Measurements from ENCODE around the gene CCDC157. TPM values are rescaled to one million over a fixed set of nuclear protein-coding genes. Genes with fewer than 3 reads are reported as not detected.

CCDC157 gene
- total RNA-seq, 2 experiments from 2014 or later = 3.3 to 3.4 TPM

DNA sequence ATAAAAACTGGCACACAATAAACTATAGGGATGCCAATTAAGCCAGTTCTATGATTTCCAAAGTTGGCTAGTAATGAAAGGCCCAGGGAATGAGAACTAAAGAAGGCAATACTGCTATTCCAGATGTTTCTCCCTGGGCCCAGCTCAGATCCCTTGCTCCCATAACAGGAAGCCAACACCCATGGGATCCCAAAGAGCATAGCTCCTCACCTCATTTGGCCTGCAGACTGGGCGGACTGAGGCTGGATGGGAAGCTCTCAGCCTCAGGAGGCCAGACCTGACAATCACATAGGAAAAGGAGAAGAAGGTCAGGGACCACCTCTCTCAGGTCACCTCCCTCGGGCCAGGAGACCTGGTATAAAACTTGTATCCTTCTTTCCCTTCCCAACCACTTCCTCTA is 35.3 kb upstream of the CCDC157 start:
- TF ChIP-seq EZH2phosphoT487 (IDR thresholded peaks at IDR 0.05; ENCODE audit: borderline replicate concordance, low read depth, low read length) (no peak), CTCF (conservative IDR thresholded peaks at IDR 0.05; ENCODE audit: low read length) (no peak)
- no peaks in the 10 kb centered on the region for H3K36me3 ChIP-seq (ENCODE audit: insufficient read depth, low read length)
- H3K79me2 ChIP-seq (ENCODE audit: insufficient read depth, low read depth, low read length) = no peaks in the 10 kb centered on the region
- ChIA-PET POLR2A (no interaction called here), CTCF (ENCODE audit: unreplicated experiment) (no interaction called here)
- H3K27ac ChIP-seq (ENCODE audit: low read depth, low read length, poor library complexity, severe bottlenecking) = no peak overlapping the region
- intact Hi-C loops (cut with micrococcal nuclease; ENCODE audit: unreplicated experiment) = no loop called here
- no peaks in the 10 kb centered on the region for H3K9me2 ChIP-seq (ENCODE audit: insufficient read depth, low read length)
- H3K4me3 ChIP-seq (ENCODE audit: low read depth, low read length, poor library complexity, severe bottlenecking) = no peak overlapping the region
- no peak overlapping the region for H3K4me2 ChIP-seq (ENCODE audit: low read length)
- no peak overlapping the region for H2AFZ ChIP-seq (ENCODE audit: low read length)
- H3K9me3 ChIP-seq (ENCODE audit: low read length) = no peaks in the 10 kb centered on the region
- no peaks in the 10 kb centered on the region for H4K20me1 ChIP-seq (ENCODE audit: insufficient read depth, low read length)
- BruUV-seq (replicated peaks) = no TSS peak
- DNase-seq (ENCODE audit: low spot score) = no peak
- peaks cover 22% of the 10 kb centered on the region for H3K4me1 ChIP-seq (ENCODE audit: insufficient read depth, low read length, poor library complexity, severe bottlenecking)

- Histone ChIP-seq H3K79me2 (ENCODE audit: insufficient read depth, low read depth, low read length) (no peaks in the 10 kb centered on the region), H3K4me3 (ENCODE audit: low read depth, low read length, poor library complexity, severe bottlenecking) (no peak overlapping the region), H3K36me3 (ENCODE audit: insufficient read depth, low read length) (no peaks in the 10 kb centered on the region), H4K20me1 (ENCODE audit: insufficient read depth, low read length) (no peaks in the 10 kb centered on the region), H3K9me3 (ENCODE audit: low read length) (no peaks in the 10 kb centered on the region), H3K4me2 (ENCODE audit: low read length) (no peak overlapping the region), H3K9me2 (ENCODE audit: insufficient read depth, low read length) (no peaks in the 10 kb centered on the region), H2AFZ (ENCODE audit: low read length) (no peak overlapping the region), H3K4me1 (ENCODE audit: insufficient read depth, low read length, poor library complexity, severe bottlenecking) (peaks cover 33% of the 10 kb centered on the region), H3K27ac (ENCODE audit: low read depth, low read length, poor library complexity, severe bottlenecking) (no peak overlapping the region)
- CTCF ChIA-PET (ENCODE audit: unreplicated experiment) = interaction anchor here (0.9 kb wide), 1 partner anchor 35 kb away, joined by 3 read pairs; no protein-coding TSS in a partner anchor
- POLR2A ChIA-PET = interaction anchor here (0.6 to 1.4 kb wide), 3 partner anchors 10 to 16 kb away, joined by 3 to 7 read pairs (median 3); no protein-coding TSS in a partner anchor
- BruUV-seq (replicated peaks) = no TSS peak
- intact Hi-C loops (cut with micrococcal nuclease; ENCODE audit: unreplicated experiment) = no loop called here
- TF ChIP-seq CTCF (conservative IDR thresholded peaks at IDR 0.05; ENCODE audit: low read length) (no peak), EZH2phosphoT487 (IDR thresholded peaks at IDR 0.05; ENCODE audit: borderline replicate concordance, low read depth, low read length) (no peak)
- no peak for DNase-seq (ENCODE audit: low spot score)
These were observed 33.6 kb upstream of the CCDC157 start for GRCh38 chr22:30323246-30323645.

DNA sequence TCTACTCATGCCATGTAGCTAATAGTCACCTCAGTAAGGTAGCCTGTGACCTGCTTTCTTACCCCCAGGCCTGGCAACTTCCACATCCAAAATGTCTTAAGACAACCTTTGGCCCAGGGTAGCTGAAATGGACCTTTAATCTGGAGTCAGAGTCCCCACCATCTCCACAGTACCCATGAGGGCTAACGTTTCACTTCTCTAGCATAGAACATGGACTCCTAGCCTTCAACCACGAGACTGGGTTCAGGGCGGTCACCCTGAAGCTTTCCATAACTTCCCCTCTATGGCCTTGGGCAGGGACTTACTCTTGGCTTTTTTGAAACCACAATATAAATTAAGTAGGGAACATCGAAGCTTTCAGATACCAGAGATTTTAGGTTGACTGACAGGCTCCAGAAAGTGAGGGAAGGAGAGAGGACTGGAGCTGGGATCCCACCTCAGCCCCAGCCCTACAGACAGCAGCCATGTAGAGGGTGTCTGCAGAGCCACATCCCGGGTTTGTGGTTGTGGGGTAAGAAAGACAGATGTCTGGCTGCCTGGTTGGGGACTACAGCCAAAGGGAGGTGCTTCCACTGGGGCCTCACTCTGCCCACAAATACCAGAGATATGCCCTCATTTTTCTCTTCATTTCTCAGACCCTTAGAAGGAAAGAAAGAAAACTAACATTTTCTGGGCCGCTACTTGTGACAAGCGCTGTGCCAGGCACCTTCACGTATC is 32.6 kb upstream of the CCDC157 start:
- Histone ChIP-seq H3K9me2 (ENCODE audit: insufficient read depth, low read length) (no peaks in the 10 kb centered on the region), H3K36me3 (ENCODE audit: insufficient read depth, low read length) (peaks cover 9% of the 10 kb centered on the region; the same call in 1 of the 2 replicates), H3K4me2 (ENCODE audit: low read length) (peak overlapping the region; percentile 77; the same call in 1 of the 2 replicates), H3K79me2 (ENCODE audit: insufficient read depth, low read depth, low read length) (no peaks in the 10 kb centered on the region), H4K20me1 (ENCODE audit: insufficient read depth, low read length) (no peaks in the 10 kb centered on the region), H3K9me3 (ENCODE audit: low read length) (no peaks in the 10 kb centered on the region), H3K4me1 (ENCODE audit: insufficient read depth, low read length, poor library complexity, severe bottlenecking) (peaks cover 33% of the 10 kb centered on the region), H2AFZ (ENCODE audit: low read length) (no peak overlapping the region), H3K4me3 (ENCODE audit: low read depth, low read length, poor library complexity, severe bottlenecking) (no peak overlapping the region), H3K27ac (ENCODE audit: low read depth, low read length, poor library complexity, severe bottlenecking) (no peak overlapping the region)
- CTCF ChIA-PET (ENCODE audit: unreplicated experiment) = interaction anchor here (0.9 kb wide), 1 partner anchor 36 kb away, joined by 3 read pairs; no protein-coding TSS in a partner anchor
- intact Hi-C loops (cut with micrococcal nuclease; ENCODE audit: unreplicated experiment) = no loop called here
- DNase-seq (ENCODE audit: low spot score) = no peak
- BruUV-seq (replicated peaks) = no TSS peak
- TF ChIP-seq EZH2phosphoT487 (IDR thresholded peaks at IDR 0.05; ENCODE audit: borderline replicate concordance, low read depth, low read length) = no peak
- TF ChIP-seq CTCF (conservative IDR thresholded peaks at IDR 0.05; ENCODE audit: low read length) = no peak
- POLR2A ChIA-PET = interaction anchor here (0.6 kb wide), 1 partner anchor 1553 kb away, joined by 3 read pairs; no protein-coding TSS in a partner anchor

Measured in OCI-LY7 (cell line).